Thymus (tissue), 11 donors: ENCODE measurements around the gene CHMP4A. TPM values are rescaled to one million over a fixed set of nuclear protein-coding genes. Genes with fewer than 3 reads are reported as not detected.
A peak's percentile ranks its signal among the peaks of the same experiment; 100 is the strongest.

Experiments
- DNase-seq, 9 donors: peaks; one replicate each; pipeline ENCODE4 v3.0.0-alpha.2; 2013; ENCODE audit warnings: low spot score in 9 of 9, low read depth in 6 of 9, missing footprints in 1 of 9
- H3K27ac ChIP-seq, 2 donors: one replicate each; pipeline ENCODE4 v1.5.1; 2013; ENCODE audit warnings: control low read depth in 1 of 2, low read depth in 1 of 2, low read length in 1 of 2, mild to moderate bottlenecking in 1 of 2, moderate library complexity in 1 of 2
- H3K27me3 ChIP-seq, 2 donors: one replicate each; pipeline ENCODE4 v1.5.1; 2013; ENCODE audit warnings: low read length in 1 of 2; ENCODE audit not compliant: control insufficient read depth in 2 of 2, insufficient read depth in 1 of 2
- H3K36me3 ChIP-seq, 2 donors: one replicate each; pipeline ENCODE4 v1.5.1; 2013; ENCODE audit warnings: low read length in 1 of 2, mild to moderate bottlenecking in 1 of 2, moderate library complexity in 1 of 2; ENCODE audit not compliant: control insufficient read depth in 2 of 2, insufficient read depth in 2 of 2
- H3K4me1 ChIP-seq, 2 donors: one replicate each; pipeline ENCODE4 v1.5.1; 2013; ENCODE audit warnings: low read length in 2 of 2; ENCODE audit not compliant: control insufficient read depth in 2 of 2, insufficient read depth in 2 of 2
- H3K4me3 ChIP-seq, 2 donors: one replicate each; pipeline ENCODE4 v1.5.1; 2013; ENCODE audit warnings: low read length in 2 of 2, control low read depth in 1 of 2, mild to moderate bottlenecking in 1 of 2
- H3K9me3 ChIP-seq, 2 donors: one replicate each; pipeline ENCODE4 v1.5.1; 2013; ENCODE audit warnings: low read length in 1 of 2, mild to moderate bottlenecking in 1 of 2; ENCODE audit not compliant: control insufficient read depth in 2 of 2, insufficient read depth in 1 of 2
- WGBS: extraction: QIAGEN DNeasy Blood & Tissue Kit; methylation state at CpG from one replicate; pipeline ENCODE4 v1.1.7; 2013; 5-methylcytosine and 5-hydroxymethylcytosine counted together
- polyA plus RNA-seq: library from polyadenylated mRNA; stranded (reverse); fragments of 200-250 nt; gene quantifications from one replicate; pipeline ENCODE4 v1.2.3, GENCODE V29; 2013
- total RNA-seq: library from RNA; stranded (reverse); fragments of 120-200 nt; gene quantifications from one replicate; pipeline ENCODE4 v1.2.4, GENCODE V29; 2013
- donor health status: healthy.

Gene CHMP4A
- total and polyA plus RNA-seq, 2 donors: 76.9 to 151 TPM

- Histone ChIP-seq H3K9me3 (no peaks in the 10 kb centered on the region), H3K4me3 (no peak overlapping the region), H3K27ac (peak overlapping the region in 1 of 2 donors; percentile 21), H3K27me3 (no peaks in the 10 kb centered on the region), H3K4me1 (no peaks in the 10 kb centered on the region), H3K36me3 (no peaks in the 10 kb centered on the region)
- 97% methylated on average over 18 of the region's 18 CpGs for WGBS
- no peak for DNase-seq
Measured at GRCh38 chr14:24258548-24259265, 45.4 kb upstream of the CHMP4A start.

DNA sequence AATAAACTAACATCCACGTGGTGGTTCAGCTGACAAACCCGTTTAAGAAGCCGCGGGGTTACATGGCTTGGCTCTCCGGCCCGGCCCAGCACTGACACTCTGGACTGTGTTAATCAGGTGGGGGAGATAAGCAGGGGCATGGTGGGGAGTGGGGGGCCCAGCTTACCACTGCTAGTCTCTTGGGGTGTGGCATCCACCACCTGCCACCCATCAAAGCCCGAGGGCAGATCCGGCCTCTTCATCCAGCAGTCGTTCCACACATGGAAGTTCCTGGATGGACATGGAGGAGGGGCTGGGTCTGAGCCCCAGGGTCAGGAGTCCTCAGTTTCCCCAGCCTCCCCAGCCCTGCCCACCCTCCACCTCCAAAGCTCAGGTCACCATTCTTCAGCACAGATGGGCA, 44.8 kb upstream of the CHMP4A start:
- Histone ChIP-seq H3K4me1 (no peaks in the 10 kb centered on the region), H3K36me3 (no peaks in the 10 kb centered on the region), H3K9me3 (no peaks in the 10 kb centered on the region), H3K27ac (no peak overlapping the region), H3K4me3 (no peak overlapping the region), H3K27me3 (no peaks in the 10 kb centered on the region)
- no peak for DNase-seq
- WGBS: 97% methylated on average over 9 of the region's 9 CpGs

- no peak for DNase-seq
- H3K27ac ChIP-seq: no peak overlapping the region
- H3K4me3 ChIP-seq: no peak overlapping the region
- no peaks in the 10 kb centered on the region for H3K4me1 ChIP-seq
- H3K27me3 ChIP-seq: no peaks in the 10 kb centered on the region
- no peaks in the 10 kb centered on the region for H3K9me3 ChIP-seq
- H3K36me3 ChIP-seq: no peaks in the 10 kb centered on the region
- 95% methylated on average over 4 of the region's 4 CpGs for WGBS
Measured at GRCh38 chr14:24256960-24257359, 43.7 kb upstream of the CHMP4A start.

GRCh38 chr14:24255931-24256711, 42.8 kb upstream of the CHMP4A start:
- 97% methylated on average over 12 of the region's 12 CpGs for WGBS
- DNase-seq: no peak
- no peak overlapping the region for H3K27ac ChIP-seq

DNA sequence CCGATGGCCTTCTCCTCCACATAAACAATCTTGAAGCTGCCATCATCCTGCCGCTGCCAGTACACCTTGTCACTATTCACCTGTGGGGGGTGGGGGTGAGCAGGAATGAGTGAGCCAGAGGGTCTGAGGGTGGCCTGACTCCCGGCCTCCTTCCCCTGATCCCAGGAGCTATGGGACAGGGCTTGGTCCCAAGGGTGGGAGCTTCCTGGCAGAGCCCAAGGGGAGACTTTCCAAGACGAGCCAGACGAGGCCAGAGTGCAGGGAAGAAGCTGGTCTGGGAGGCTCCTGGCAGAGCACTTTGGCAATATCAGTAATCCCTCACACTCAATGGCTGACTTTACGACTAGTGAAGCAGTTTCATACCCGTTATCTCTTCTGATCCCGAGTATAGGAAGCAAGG, 42.1 kb upstream of the CHMP4A start:
- no peak for DNase-seq
- no peaks in the 10 kb centered on the region for H3K9me3 ChIP-seq
- H3K4me1 ChIP-seq: peaks cover 0 to 2% of the 10 kb centered on the region in 2 donors
- H3K27me3 ChIP-seq: no peaks in the 10 kb centered on the region
- H3K4me3 ChIP-seq: no peak overlapping the region
- H3K27ac ChIP-seq: no peak overlapping the region
- H3K36me3 ChIP-seq: no peaks in the 10 kb centered on the region
- WGBS: 97% methylated on average over 8 of the region's 8 CpGs

More at GRCh38 chr14:24255931-24256711, 42.8 kb upstream of the CHMP4A start:
- no peaks in the 10 kb centered on the region for H3K27me3 ChIP-seq
- H3K36me3 ChIP-seq: no peaks in the 10 kb centered on the region
- no peaks in the 10 kb centered on the region for H3K4me1 ChIP-seq
- H3K9me3 ChIP-seq: no peaks in the 10 kb centered on the region
- no peak overlapping the region for H3K4me3 ChIP-seq

DNA sequence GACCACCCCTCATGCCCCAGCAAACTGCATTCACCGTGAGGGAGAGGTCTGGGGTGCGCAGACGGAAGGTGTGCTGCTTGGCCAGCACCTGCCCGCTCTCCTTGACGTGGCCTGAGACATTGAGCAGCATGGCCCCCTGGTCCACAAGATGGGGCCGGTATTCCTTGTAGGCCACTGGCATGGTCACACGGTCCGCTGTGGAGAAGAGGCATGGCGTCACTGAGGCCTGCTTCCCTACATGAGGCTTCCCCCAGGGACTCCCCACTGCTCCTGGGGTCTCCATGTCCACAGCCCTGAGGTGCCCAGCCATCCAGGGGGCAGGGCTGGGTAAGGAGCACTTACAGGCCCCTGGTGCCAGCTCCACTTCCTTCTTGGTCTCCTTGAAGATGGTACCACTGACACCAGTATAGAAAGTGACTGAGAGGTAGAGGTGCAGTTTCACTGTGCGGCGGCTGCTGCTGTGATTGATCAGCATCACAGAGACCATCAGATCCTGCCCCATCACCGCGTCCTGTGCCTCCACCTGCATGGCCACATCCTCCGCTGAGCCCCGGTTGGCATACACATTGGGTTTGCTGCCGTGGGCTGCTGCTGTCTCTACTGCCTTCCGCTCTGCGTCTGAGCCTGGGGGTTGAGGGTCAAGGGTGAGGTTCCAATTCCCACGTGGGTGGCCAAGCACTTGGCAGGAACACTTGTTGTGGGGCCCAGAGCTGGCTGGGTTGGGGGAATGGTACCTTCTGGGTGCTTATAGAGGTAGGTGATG, 41.5 kb upstream of the CHMP4A start:
- no peak overlapping the region for H3K4me3 ChIP-seq
- DNase-seq: no peak
- H3K27me3 ChIP-seq: no peaks in the 10 kb centered on the region
- no peaks in the 10 kb centered on the region for H3K36me3 ChIP-seq
- 95% methylated on average over 19 of the region's 19 CpGs for WGBS
- no peak overlapping the region for H3K27ac ChIP-seq
- H3K4me1 ChIP-seq: peaks cover 0 to 2% of the 10 kb centered on the region in 2 donors
- no peaks in the 10 kb centered on the region for H3K9me3 ChIP-seq

GRCh38 chr14:24253936-24254335, 40.6 kb upstream of the CHMP4A start:
- Histone ChIP-seq H3K27ac (no peak overlapping the region), H3K4me1 (peaks cover 0 to 2% of the 10 kb centered on the region in 2 donors), H3K9me3 (no peaks in the 10 kb centered on the region), H3K36me3 (no peaks in the 10 kb centered on the region), H3K27me3 (no peaks in the 10 kb centered on the region), H3K4me3 (no peak overlapping the region)
- no peak for DNase-seq
- 95% methylated on average over 7 of the region's 7 CpGs for WGBS

- DNase-seq: no peak
- no peaks in the 10 kb centered on the region for H3K9me3 ChIP-seq
- no peaks in the 10 kb centered on the region for H3K36me3 ChIP-seq
- no peak overlapping the region for H3K27ac ChIP-seq
- H3K4me1 ChIP-seq: peaks cover 0 to 2% of the 10 kb centered on the region in 2 donors
- 88% methylated on average over 11 of the region's 11 CpGs for WGBS
- H3K27me3 ChIP-seq: no peaks in the 10 kb centered on the region
- H3K4me3 ChIP-seq: no peak overlapping the region
Measured at GRCh38 chr14:24252289-24253124, 39.2 kb upstream of the CHMP4A start.
